NB4 (cell line): ENCODE measurements around the gene DOCK3.

Experiments used
- CTCF ChIP-seq: IDR thresholded peaks from one replicate; pipeline ENCODE4 v1.5.1; 2012; ENCODE audit warnings: low read depth, low read length
- MAX ChIP-seq: IDR thresholded peaks from 2 replicates; pipeline ENCODE4 v1.6.1; 2011; ENCODE audit warnings: low read depth, low read length
- MYC ChIP-seq: IDR thresholded peaks from 2 replicates; pipeline ENCODE4 v1.6.1; 2011; ENCODE audit warnings: low read depth, low read length
- POLR2A ChIP-seq: IDR thresholded peaks from 2 replicates; pipeline ENCODE4 v1.6.1; 2011; ENCODE audit warnings: mild to moderate bottlenecking; ENCODE audit not compliant: insufficient read length; ENCODE audit errors: extremely low read depth

GRCh38 chr3:51388286-51389029 is 713.7 kb downstream of the DOCK3 start:
- no peak for TF ChIP-seq CTCF
- no peak for TF ChIP-seq POLR2A
- TF ChIP-seq MAX: no peak
- TF ChIP-seq MYC: no peak
